GM10847 (cell line): ENCODE results near the gene PLXND1.

ENCODE experiments used
- POLR2A ChIP-seq: IDR thresholded peaks from 2 replicates; pipeline ENCODE4 v1.6.1; 2011; ENCODE audit not compliant: insufficient read length; ENCODE audit errors: extremely low read depth

Gene PLXND1

GRCh38 chr3:129606636-129607390 lies at the start of gene PLXND1:
PLXND1 (minus strand) TSS chr3:129606676; CDS start chr3:129606639, 37 bp downstream.
- no peak for TF ChIP-seq POLR2A

GRCh38 chr3:129655291-129655700 lies 48.8 kb upstream of the PLXND1 start:
- TF ChIP-seq POLR2A = no peak

GRCh38 chr3:129654131-129654530 lies 47.7 kb upstream of the PLXND1 start:
- no peak for TF ChIP-seq POLR2A

- no peak for TF ChIP-seq POLR2A
These were observed 46.5 kb upstream of the PLXND1 start for GRCh38 chr3:129653019-129653418.

GRCh38 chr3:129651435-129652202 lies 45.1 kb upstream of the PLXND1 start:
- no peak for TF ChIP-seq POLR2A

GRCh38 chr3:129650256-129650872 lies 43.9 kb upstream of the PLXND1 start:
- TF ChIP-seq POLR2A = no peak

GRCh38 chr3:129648391-129648790 lies 41.9 kb upstream of the PLXND1 start:
- TF ChIP-seq POLR2A = no peak

- TF ChIP-seq POLR2A = no peak
These were observed 38.8 kb upstream of the PLXND1 start for GRCh38 chr3:129645286-129645685.

GRCh38 chr3:129644836-129645235 lies 38.4 kb upstream of the PLXND1 start:
- TF ChIP-seq POLR2A = no peak

- TF ChIP-seq POLR2A = no peak
These were observed 32.0 kb upstream of the PLXND1 start for GRCh38 chr3:129638481-129638880.

GRCh38 chr3:129636082-129636481 lies 29.6 kb upstream of the PLXND1 start:
- no peak for TF ChIP-seq POLR2A

GRCh38 chr3:129635656-129636055 lies 29.2 kb upstream of the PLXND1 start:
- TF ChIP-seq POLR2A = no peak

- TF ChIP-seq POLR2A = no peak
These were observed 27.4 kb upstream of the PLXND1 start for GRCh38 chr3:129633751-129634481.

- TF ChIP-seq POLR2A = no peak
These were observed 26.5 kb upstream of the PLXND1 start for GRCh38 chr3:129632977-129633376.

GRCh38 chr3:129632556-129632955 lies 26.1 kb upstream of the PLXND1 start:
- TF ChIP-seq POLR2A = no peak
